ENCODE results near the gene SPAG16.

DNA sequence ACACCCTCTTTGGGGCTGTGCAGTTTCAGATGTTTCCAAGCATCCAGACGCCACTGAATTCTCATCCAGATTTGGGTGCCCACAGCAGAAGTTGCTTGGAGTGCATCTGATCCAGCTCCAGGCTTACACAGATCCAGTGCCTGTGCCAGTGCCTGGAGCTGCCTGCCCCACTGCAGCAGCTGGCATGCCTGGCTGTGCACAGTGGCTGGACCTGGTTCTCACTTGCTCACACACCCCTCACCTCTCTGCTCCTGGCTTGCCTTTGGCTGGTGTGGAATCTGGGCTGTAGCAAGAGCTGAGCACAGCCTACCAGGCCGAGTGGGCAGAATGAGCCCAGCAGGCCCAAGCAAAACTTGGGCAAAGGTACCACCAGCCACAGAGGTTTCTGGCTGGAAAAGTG, 137.9 kb downstream of the SPAG16 start:
- TF ChIP-seq, protein P1, sequence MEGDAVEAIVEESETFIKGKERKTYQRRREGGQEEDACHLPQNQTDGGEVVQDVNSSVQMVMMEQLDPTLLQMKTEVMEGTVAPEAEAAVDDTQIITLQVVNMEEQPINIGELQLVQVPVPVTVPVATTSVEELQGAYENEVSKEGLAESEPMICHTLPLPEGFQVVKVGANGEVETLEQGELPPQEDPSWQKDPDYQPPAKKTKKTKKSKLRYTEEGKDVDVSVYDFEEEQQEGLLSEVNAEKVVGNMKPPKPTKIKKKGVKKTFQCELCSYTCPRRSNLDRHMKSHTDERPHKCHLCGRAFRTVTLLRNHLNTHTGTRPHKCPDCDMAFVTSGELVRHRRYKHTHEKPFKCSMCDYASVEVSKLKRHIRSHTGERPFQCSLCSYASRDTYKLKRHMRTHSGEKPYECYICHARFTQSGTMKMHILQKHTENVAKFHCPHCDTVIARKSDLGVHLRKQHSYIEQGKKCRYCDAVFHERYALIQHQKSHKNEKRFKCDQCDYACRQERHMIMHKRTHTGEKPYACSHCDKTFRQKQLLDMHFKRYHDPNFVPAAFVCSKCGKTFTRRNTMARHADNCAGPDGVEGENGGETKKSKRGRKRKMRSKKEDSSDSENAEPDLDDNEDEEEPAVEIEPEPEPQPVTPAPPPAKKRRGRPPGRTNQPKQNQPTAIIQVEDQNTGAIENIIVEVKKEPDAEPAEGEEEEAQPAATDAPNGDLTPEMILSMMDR (IDR thresholded peaks at IDR 0.05; ENCODE audit: low read length), result no peak
- no peak for TF ChIP-seq EZH2 (IDR thresholded peaks at IDR 0.05; ENCODE audit: borderline replicate concordance, low read length)

All from OCI-LY1 (cell line).